HEK293T (cell line): ENCODE results near the gene LARGE1.

ENCODE experiments used
- CTCF ChIA-PET: fragments of 350-600 bp; formaldehyde crosslinking; extraction: SDS; loops from one replicate; lab custom pipeline; 2021; ENCODE audit warnings: antibody characterized with exemption, inconsistent platforms; lab: Yijun Ruan, JAX
- POLR2A ChIA-PET: fragments of 350-600 bp; formaldehyde crosslinking; extraction: SDS; loops from one replicate; lab custom pipeline; 2020; ENCODE audit warnings: antibody characterized with exemption, inconsistent platforms; lab: Yijun Ruan, JAX
- DNase-seq: peaks from one replicate; pipeline ENCODE4 v3.0.0; 2012; ENCODE audit warnings: mixed read lengths; ENCODE audit errors: extremely low spot score
- ARNT ChIP-seq: fragments of 450-650 bp; IDR thresholded peaks from 2 replicates; pipeline ENCODE4 v1.6.1; 2017; ENCODE audit warnings: mild to moderate bottlenecking
- BHLHE40 ChIP-seq: fragments of 450-650 bp; IDR thresholded peaks from 2 replicates; pipeline ENCODE4 v1.6.1; 2016; ENCODE audit warnings: mild to moderate bottlenecking, moderate library complexity, borderline replicate concordance
- CTBP1 ChIP-seq: fragments of 450-650 bp; IDR thresholded peaks from 2 replicates; pipeline ENCODE4 v1.6.1; 2016; ENCODE audit warnings: borderline replicate concordance
- ELF4 ChIP-seq: fragments of 450-650 bp; IDR thresholded peaks from 2 replicates; pipeline ENCODE4 v1.6.1; 2017; ENCODE audit warnings: antibody characterized with exemption
- FOXA1 ChIP-seq: fragments of 450-650 bp; IDR thresholded peaks from 2 replicates; pipeline ENCODE4 v1.6.1; 2016; ENCODE audit warnings: mild to moderate bottlenecking
- FOXK2 ChIP-seq: fragments of 450-650 bp; IDR thresholded peaks from 2 replicates; pipeline ENCODE4 v1.6.1; 2016; ENCODE audit warnings: mild to moderate bottlenecking
- FOXM1 ChIP-seq: fragments of 450-650 bp; IDR thresholded peaks from 2 replicates; pipeline ENCODE4 v1.6.1; 2017; ENCODE audit warnings: mild to moderate bottlenecking, borderline replicate concordance
- HDGF ChIP-seq: fragments of 450-650 bp; IDR thresholded peaks from 2 replicates; pipeline ENCODE4 v1.6.1; 2017; ENCODE audit warnings: antibody characterized with exemption, borderline replicate concordance
- L3MBTL2 ChIP-seq: fragments of 450-650 bp; conservative IDR thresholded peaks from 2 replicates; pipeline ENCODE4 v1.6.1; 2016; ENCODE audit warnings: mild to moderate bottlenecking
- LEF1 ChIP-seq: fragments of 450-650 bp; IDR thresholded peaks from 2 replicates; pipeline ENCODE4 v1.6.1; 2017; ENCODE audit warnings: mild to moderate bottlenecking, borderline replicate concordance
- NFRKB ChIP-seq: fragments of 450-650 bp; IDR thresholded peaks from 2 replicates; pipeline ENCODE4 v1.6.1; 2016; ENCODE audit warnings: mild to moderate bottlenecking, moderate library complexity
- PKNOX1 ChIP-seq: fragments of 450-650 bp; IDR thresholded peaks from 2 replicates; pipeline ENCODE4 v1.6.1; 2016
- SP1 ChIP-seq: fragments of 450-650 bp; IDR thresholded peaks from 2 replicates; pipeline ENCODE4 v1.6.1; 2017
- SUZ12 ChIP-seq: fragments of 450-650 bp; IDR thresholded peaks from 2 replicates; pipeline ENCODE4 v1.6.1; 2016; ENCODE audit warnings: mild to moderate bottlenecking
- TARDBP ChIP-seq: fragments of 450-650 bp; IDR thresholded peaks from 2 replicates; pipeline ENCODE4 v1.6.1; 2016
- ZNF384 ChIP-seq: fragments of 450-650 bp; IDR thresholded peaks from 2 replicates; pipeline ENCODE4 v1.6.1; 2016

LARGE1 gene

GRCh38 chr22:33476716-33477115 is 443.6 kb downstream of the LARGE1 start:
- TF ChIP-seq FOXA1 (no peak), TARDBP (no peak), ZNF384 (no peak), ARNT (no peak)
- DNase-seq: no peak
- POLR2A ChIA-PET: no interaction called here
- CTCF ChIA-PET: no interaction called here

GRCh38 chr22:33476206-33476605 is 444.1 kb downstream of the LARGE1 start:
- ChIA-PET POLR2A (no interaction called here), CTCF (no interaction called here)
- DNase-seq: no peak
- TF ChIP-seq ZNF384 (no peak), ARNT (no peak), SUZ12 (no peak), FOXM1 (no peak), NFRKB (no peak), HDGF (no peak), PKNOX1 (no peak), LEF1 (no peak), BHLHE40 (no peak), L3MBTL2 (no peak), FOXA1 (no peak), FOXK2 (no peak), TARDBP (no peak), ELF4 (no peak), SP1 (no peak), CTBP1 (no peak)

DNA sequence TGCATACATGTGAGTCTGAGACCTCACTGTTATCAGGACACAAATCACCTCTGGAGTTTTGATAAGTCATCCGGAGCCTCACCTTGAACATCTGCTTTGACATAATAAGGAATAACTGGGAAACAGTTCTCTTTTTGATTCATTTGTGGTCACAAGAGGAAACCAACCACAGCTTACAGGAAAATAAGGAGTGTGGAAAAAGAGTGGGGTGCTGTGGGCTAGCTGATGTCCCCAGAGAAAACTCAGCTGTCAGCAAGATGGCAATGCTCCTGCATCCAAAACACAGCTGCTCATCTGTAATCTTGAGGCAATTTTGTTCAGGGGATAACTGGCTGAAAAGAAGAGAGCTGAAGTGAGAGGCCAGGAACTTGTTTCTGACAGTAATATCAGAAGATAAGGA is 445.7 kb downstream of the LARGE1 start:
- CTCF ChIA-PET: no interaction called here
- DNase-seq: no peak
- POLR2A ChIA-PET: no interaction called here
- no peak for TF ChIP-seq ARNT
- no peak for TF ChIP-seq SUZ12
- TF ChIP-seq ZNF384: no peak
- TF ChIP-seq FOXA1: no peak
- no peak for TF ChIP-seq ELF4
- no peak for TF ChIP-seq SP1
- TF ChIP-seq FOXM1: no peak
- no peak for TF ChIP-seq FOXK2
- no peak for TF ChIP-seq LEF1
- TF ChIP-seq BHLHE40: no peak
- TF ChIP-seq TARDBP: no peak
- no peak for TF ChIP-seq PKNOX1
- TF ChIP-seq L3MBTL2: no peak
- no peak for TF ChIP-seq HDGF
- no peak for TF ChIP-seq CTBP1
- TF ChIP-seq NFRKB: no peak

DNA sequence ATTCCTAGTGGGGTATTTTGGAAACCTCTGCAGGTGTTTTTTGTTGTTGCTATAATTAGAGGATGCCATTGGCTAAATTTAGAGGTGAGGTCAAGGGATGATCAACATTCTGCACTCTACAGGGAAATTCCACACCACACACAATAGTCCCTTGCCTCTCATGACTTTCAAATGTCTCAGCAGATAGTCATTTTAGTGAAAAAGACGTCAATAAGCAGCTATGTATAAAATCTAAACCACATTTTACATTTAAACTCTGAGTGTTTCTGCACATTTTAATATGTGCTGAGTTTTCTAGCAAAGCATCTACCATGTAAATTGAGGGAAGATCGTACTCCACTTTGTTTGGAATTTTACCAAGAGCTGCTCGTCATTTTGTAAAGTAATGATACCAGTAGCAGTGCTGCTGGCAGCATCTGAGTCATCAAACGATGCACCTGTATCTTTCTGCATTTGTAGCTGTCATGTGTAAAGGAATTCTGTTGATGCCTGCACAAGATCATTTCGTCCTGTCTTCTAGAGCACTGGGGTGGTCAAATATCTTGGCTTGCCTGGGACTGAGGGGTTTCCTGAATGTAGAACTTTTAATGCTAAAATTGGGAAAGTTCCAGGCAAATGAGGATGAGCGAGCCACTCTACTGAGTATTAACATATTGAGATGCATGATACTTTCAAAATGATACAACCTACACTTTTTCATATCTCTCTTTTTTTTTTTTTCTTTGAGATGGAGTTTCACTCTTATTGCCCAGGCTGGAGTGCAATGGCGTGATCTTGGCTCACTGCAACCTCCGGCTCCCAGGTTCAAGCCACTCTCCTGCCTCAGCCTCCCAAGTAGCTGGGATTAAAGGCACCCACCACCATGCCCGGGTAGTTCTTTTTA is 447.6 kb downstream of the LARGE1 start:
- TF ChIP-seq LEF1 (no peak), FOXK2 (no peak), ELF4 (no peak), FOXA1 (no peak), HDGF (no peak), SP1 (no peak), PKNOX1 (no peak), L3MBTL2 (no peak), FOXM1 (no peak), SUZ12 (no peak), ZNF384 (no peak), TARDBP (no peak), NFRKB (no peak), ARNT (no peak), CTBP1 (no peak), BHLHE40 (no peak)
- no peak for DNase-seq
- ChIA-PET CTCF (interaction anchor here (0.6 kb wide), 1 partner anchor 822 kb away, joined by 4 read pairs; no protein-coding TSS in a partner anchor), POLR2A (no interaction called here)

DNA sequence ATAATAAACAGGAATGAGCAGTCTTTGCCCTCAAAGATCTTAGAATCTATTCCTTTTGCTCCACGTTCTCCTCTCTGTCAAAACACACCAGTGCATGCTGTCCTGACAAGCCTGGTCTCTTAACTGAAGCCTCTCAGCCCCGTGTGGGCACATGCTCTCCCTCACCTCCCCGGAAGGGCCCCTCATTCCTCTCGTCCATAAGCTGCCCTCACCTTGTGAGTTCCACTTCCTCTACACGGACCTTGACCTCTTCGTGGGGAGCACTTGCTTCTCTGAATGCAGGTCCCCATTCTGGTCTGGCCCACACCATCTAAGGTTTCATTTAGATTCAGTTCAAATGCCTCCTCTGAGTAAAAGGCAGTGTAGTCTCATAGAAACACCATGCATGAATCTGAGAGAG is 449.8 kb downstream of the LARGE1 start:
- ChIA-PET POLR2A (no interaction called here), CTCF (no interaction called here)
- no peak for TF ChIP-seq TARDBP
- TF ChIP-seq HDGF: no peak
- TF ChIP-seq FOXK2: no peak
- TF ChIP-seq LEF1: no peak
- TF ChIP-seq SUZ12: no peak
- TF ChIP-seq FOXA1: no peak
- no peak for TF ChIP-seq ZNF384
- TF ChIP-seq CTBP1: no peak
- TF ChIP-seq ARNT: no peak
- TF ChIP-seq L3MBTL2: no peak
- TF ChIP-seq BHLHE40: no peak
- no peak for TF ChIP-seq SP1
- DNase-seq: no peak

DNA sequence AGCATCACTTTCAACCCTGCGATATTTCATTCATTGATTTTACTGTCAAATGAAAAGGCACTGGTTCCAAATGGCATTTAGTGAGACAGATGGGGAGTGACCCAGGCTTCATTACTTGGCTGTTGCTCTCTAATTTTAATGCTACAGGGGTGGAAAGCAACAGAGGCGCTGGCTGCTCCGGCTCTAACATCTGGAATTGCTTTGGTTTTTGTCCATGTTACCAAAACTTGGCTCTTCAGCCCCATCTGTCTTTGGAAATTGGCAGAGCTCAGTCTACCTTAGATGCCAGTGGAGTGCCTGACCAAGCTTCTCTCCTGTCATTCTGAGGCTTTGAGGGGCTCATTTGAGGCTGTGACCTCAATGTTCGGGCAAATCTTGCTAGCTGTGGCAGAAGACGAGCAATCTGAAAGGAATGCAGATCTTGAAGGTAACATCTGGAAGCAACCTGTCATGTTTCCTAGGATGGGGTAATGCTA is 452.6 kb downstream of the LARGE1 start:
- ChIA-PET CTCF (interaction anchor here (0.8 kb wide), 1 partner anchor 166 kb away, joined by 3 read pairs; no protein-coding TSS in a partner anchor), POLR2A (no interaction called here)

More for the DNA sequence above, 452.6 kb downstream of the LARGE1 start:
- no peak for DNase-seq
- TF ChIP-seq LEF1 (no peak), TARDBP (no peak), SUZ12 (no peak), CTBP1 (no peak), FOXA1 (no peak), FOXK2 (no peak), PKNOX1 (no peak), FOXM1 (no peak), SP1 (no peak), ZNF384 (no peak), L3MBTL2 (no peak), HDGF (no peak), ELF4 (no peak)
